Naive thymus-derived CD4-positive, alpha-beta T cell (primary cell): ENCODE results near the gene ZNF513. TPM values are rescaled to one million over a fixed set of nuclear protein-coding genes. Genes with fewer than 3 reads are reported as not detected.
A peak's percentile ranks its signal among the peaks of the same experiment; 100 is the strongest.
"Not testable (repeated sequence)": the region's sequence is repeated elsewhere in the genome, so short reads cannot be mapped to it uniquely, and the experiment has no call there.

Experiments
- ATAC-seq: fragments of 150-1000 bp; cut with Tn5 transposase; 2 replicates; pipeline ENCODE4 v1.10.0; 2021; ENCODE audit warnings: mild to moderate bottlenecking, moderate library complexity
- CTCF ChIA-PET: fragments of 350-600 bp; sonication (Branson Sonifier 250); formaldehyde crosslinking; loops from one replicate; lab custom pipeline; 2021; ENCODE audit warnings: antibody characterized with exemption; lab: Charles Lee
- POLR2A ChIA-PET: fragments of 350-600 bp; sonication (Branson Sonifier 250); formaldehyde crosslinking; loops from one replicate; lab custom pipeline; 2021; ENCODE audit warnings: antibody characterized with exemption, inconsistent platforms; lab: Charles Lee
- DNase-seq, 9 donors: peaks; one replicate each; pipeline versions ENCODE4 v3.0.0 to v3.0.0-alpha.2; 2020 to 2022; ENCODE audit warnings: mixed read lengths in 1 of 9
- H3K27ac ChIP-seq: one replicate; pipeline ENCODE4 v1.7.0; 2013; ENCODE audit warnings: mild to moderate bottlenecking, low read depth, low read length, moderate library complexity
- H3K27me3 ChIP-seq, 2 donors: one replicate each; pipeline ENCODE4 v1.7.0; 2013; ENCODE audit warnings: low read length in 2 of 2, mild to moderate bottlenecking in 2 of 2, moderate library complexity in 2 of 2; ENCODE audit not compliant: control insufficient read depth in 2 of 2, insufficient read depth in 2 of 2
- H3K36me3 ChIP-seq, 3 experiments: 1 replicate in 2 of 3; 2 replicates in 1 of 3; pipeline ENCODE4 v1.7.0; 2013; ENCODE audit warnings: low read length in 3 of 3, mild to moderate bottlenecking in 3 of 3, moderate library complexity in 1 of 3; ENCODE audit not compliant: insufficient read depth in 3 of 3, control insufficient read depth in 2 of 3
- H3K4me1 ChIP-seq, 2 donors: one replicate each; pipeline ENCODE4 v1.7.0; 2013; ENCODE audit warnings: low read length in 2 of 2, mild to moderate bottlenecking in 2 of 2, moderate library complexity in 1 of 2; ENCODE audit not compliant: control insufficient read depth in 2 of 2, insufficient read depth in 2 of 2
- H3K4me3 ChIP-seq: 2 replicates; pipeline ENCODE4 v1.7.0; 2013; ENCODE audit warnings: mild to moderate bottlenecking, low read length
- H3K9me3 ChIP-seq, 3 experiments: 1 replicate in 2 of 3; 2 replicates in 1 of 3; pipeline ENCODE4 v1.7.0; 2013; ENCODE audit warnings: low read length in 3 of 3; ENCODE audit not compliant: control insufficient read depth in 2 of 3
- H3K27ac Mint-ChIP-seq, 9 donors: one replicate each; pipeline ENCODE4 v1.8.0; 2020 to 2022; ENCODE audit warnings: mixed read lengths in 9 of 9, mild to moderate bottlenecking in 8 of 9, moderate library complexity in 5 of 9, inconsistent platforms in 2 of 9
- H3K27me3 Mint-ChIP-seq, 5 donors: one replicate each; pipeline ENCODE4 v1.8.0; 2021 to 2022; ENCODE audit warnings: mixed read lengths in 5 of 5, mild to moderate bottlenecking in 1 of 5
- H3K36me3 Mint-ChIP-seq, 5 donors: one replicate each; pipeline ENCODE4 v1.8.0; 2020 to 2022; ENCODE audit warnings: mixed read lengths in 5 of 5, mild to moderate bottlenecking in 3 of 5, inconsistent platforms in 1 of 5
- H3K4me1 Mint-ChIP-seq, 7 donors: one replicate each; pipeline ENCODE4 v1.8.0; 2020 to 2022; ENCODE audit warnings: mixed read lengths in 7 of 7, mild to moderate bottlenecking in 3 of 7, inconsistent platforms in 1 of 7
- H3K4me3 Mint-ChIP-seq, 10 donors: one replicate each; pipeline ENCODE4 v1.8.0; 2020 to 2022; ENCODE audit warnings: mild to moderate bottlenecking in 10 of 10, mixed read lengths in 10 of 10, moderate library complexity in 6 of 10, inconsistent platforms in 2 of 10
- H3K9me3 Mint-ChIP-seq, 11 donors: one replicate each; pipeline ENCODE4 v1.8.0; 2020 to 2022; ENCODE audit warnings: mixed read lengths in 11 of 11, mild to moderate bottlenecking in 4 of 11, inconsistent platforms in 1 of 11, moderate library complexity in 1 of 11
- intact Hi-C, 2 donors: fragments of 100-400 bp; cut with micrococcal nuclease; formaldehyde crosslinking; loops; one replicate each; pipeline ENCODE4 v1.15.1; 2023
- polyA plus RNA-seq, 2 donors: library from polyadenylated mRNA; unstranded; fragments of 300-500 nt; fragmentation: Illumina TruSeq; gene quantifications; one replicate each; pipeline ENCODE4 v1.2.3, GENCODE V29; 2021
- total RNA-seq, 6 experiments: library from RNA in 5 of 6; stranded (reverse) in 5 of 6; gene quantifications; 1 replicate in 5 of 6; 2 replicates in 1 of 6; pipeline ENCODE4 v1.2.3 and lab custom pipeline; 2021 to 2026

Gene ZNF513
- total RNA-seq (10 to 100 TPM; 15.6 to 23.2 (median 19.2) TPM), polyA plus RNA-seq (1 to 10 TPM; 2.6 to 8.1 TPM), total RNA-seq (lab: John Stamatoyannopoulos, UW) (21.0 reads per million, percentile 51 among the genes with 10 or more reads in this experiment)

DNA sequence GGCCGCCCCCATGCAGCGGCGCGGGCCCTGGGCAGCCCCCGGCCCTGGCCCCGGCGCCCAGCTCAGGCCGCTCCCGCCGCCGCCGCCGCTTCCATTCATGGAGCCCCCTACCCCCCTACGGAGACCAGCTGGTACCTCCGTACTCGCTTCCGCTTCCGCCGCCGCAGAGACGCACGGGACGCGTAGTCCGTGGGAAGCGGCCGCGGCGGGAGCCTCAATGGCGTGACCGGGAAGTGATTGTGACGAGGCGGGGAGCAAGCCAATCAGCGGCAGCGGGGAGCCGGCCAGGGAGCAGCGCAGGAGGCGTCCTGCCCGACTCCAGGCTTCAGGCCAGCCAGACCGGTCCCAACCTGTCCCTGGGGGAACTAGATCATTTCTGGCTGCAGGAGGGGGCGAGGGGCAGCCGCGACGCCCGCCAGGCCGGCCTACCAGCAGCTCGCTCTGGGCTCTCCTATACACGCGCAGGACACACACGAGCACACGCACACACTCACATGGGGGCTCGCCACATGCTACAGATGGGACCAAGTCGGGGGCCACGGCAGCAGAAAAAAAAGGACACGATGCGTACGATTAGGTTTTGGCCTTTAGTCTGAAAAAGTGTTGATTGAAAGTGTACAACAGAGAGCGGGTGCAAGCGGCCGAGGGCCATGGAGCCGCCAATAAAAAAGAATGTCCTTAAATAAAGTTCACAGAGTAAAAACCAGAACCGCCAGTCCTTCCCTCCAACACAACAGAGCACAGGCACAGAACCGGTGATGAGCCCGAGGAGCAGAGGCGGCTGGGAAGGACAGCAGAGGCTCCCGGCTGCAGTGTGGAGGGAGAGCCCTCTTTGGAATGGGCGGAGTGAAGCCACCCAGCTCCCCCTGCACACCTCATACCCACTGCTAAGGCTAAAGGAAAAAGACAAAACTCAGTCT lies at the start of gene ZNF513:
Gene ZNF513, minus strand, starts transcription at position 109 of the 920 bp plus-strand sequence. CDS start 208 bp downstream, outside the sequence.
- CTCF ChIA-PET: interaction anchor here (2.1 kb wide), 1 partner anchor 11 kb away, joined by 10 read pairs; the partner anchor contains the start of genes EIF2B4 and SNX17
- peaks cover 9 to 43% (median 29%) of the 10 kb centered on the region in 5 donors for H3K36me3 Mint-ChIP-seq
- intact Hi-C loops: loop anchor here (1.0 to 2.0 kb wide), 5 partner anchors 11 to 108 kb away; partner anchors contain the start of genes EIF2B4 (in 2 of the 2), NRBP1 (in 2 of the 2), PPM1G (in 2 of the 2) and SNX17 (in 2 of the 2)
- H3K4me3 ChIP-seq: peak within 1 kb of the TSS; percentile 67
- DNase-seq (peak; percentile 71 to 88 (median 81)), ATAC-seq (peak; percentile 97)
- POLR2A ChIA-PET: interaction anchor here (0.7 to 4.4 kb wide), 9 partner anchors 11 to 283 kb away, joined by 3 to 67 read pairs (median 5); partner anchors contain the start of genes EIF2B4, GTF3C2, MPV17 and NRBP1
- no peaks in the 10 kb centered on the region for H3K9me3 ChIP-seq
- H3K27me3 ChIP-seq: no peaks in the 10 kb centered on the region
- H3K9me3 Mint-ChIP-seq: no peaks in the 10 kb centered on the region
- peak within 1 kb of the TSS; percentile 88 to 97 (median 94) for H3K27ac Mint-ChIP-seq
- peak within 1 kb of the TSS; percentile 85 to 94 (median 90) for H3K4me3 Mint-ChIP-seq
- H3K27ac ChIP-seq: peak within 1 kb of the TSS; percentile 85
- peaks cover 9 to 10% of the 10 kb centered on the region in 2 donors for H3K4me1 ChIP-seq
- H3K27me3 Mint-ChIP-seq: no peaks in the 10 kb centered on the region
- H3K4me1 Mint-ChIP-seq: peaks cover 18 to 33% (median 30%) of the 10 kb centered on the region in 7 donors
- H3K36me3 ChIP-seq: peaks cover 0 to 68% (median 17%) of the 10 kb centered on the region in 3 experiments

- Mint-ChIP-seq H3K9me3 (no peaks in the 10 kb centered on the region), H3K27ac (peak overlapping the region; percentile 74 to 97 (median 95)), H3K27me3 (no peaks in the 10 kb centered on the region), H3K36me3 (peaks cover 10 to 14% (median 10%) of the 10 kb centered on the region in 5 donors), H3K4me3 (peak overlapping the region; percentile 91 to 99 (median 98)), H3K4me1 (peaks cover 32 to 53% (median 44%) of the 10 kb centered on the region in 7 donors)
- DNase-seq: peak in 3 of 9 donors; percentile 48 to 83 (median 54)
- H3K9me3 ChIP-seq: no peaks in the 10 kb centered on the region
- peak; percentile 71 for ATAC-seq
- CTCF ChIA-PET: interaction anchor here (1.0 to 2.0 kb wide), 2 partner anchors 28 to 105 kb away, joined by 4 to 6 read pairs; no protein-coding TSS in a partner anchor
- peak overlapping the region; percentile 94 for H3K27ac ChIP-seq
- POLR2A ChIA-PET: interaction anchor here (0.7 to 7.4 kb wide), 15 partner anchors 10 to 295 kb away, joined by 3 to 58 read pairs (median 5); partner anchors contain the start of genes EIF2B4, GTF3C2, MPV17 and PPM1G
- peaks cover 8 to 12% (median 11%) of the 10 kb centered on the region in 3 experiments for H3K36me3 ChIP-seq
- no peaks in the 10 kb centered on the region for H3K27me3 ChIP-seq
- H3K4me1 ChIP-seq: peaks cover 23 to 28% of the 10 kb centered on the region in 2 donors
- intact Hi-C loops: loop anchor here (1.0 to 5.0 kb wide), 16 partner anchors 20 to 462 kb away; partner anchors contain the start of genes CCDC121 (in 2 of the 2), EIF2B4 (in 2 of the 2), GPN1 (in 2 of the 2) and GTF3C2 (in 2 of the 2)
- peak overlapping the region; percentile 84 for H3K4me3 ChIP-seq
Measured at GRCh38 chr2:27428978-27429541, 48.5 kb upstream of the ZNF513 start.

DNA sequence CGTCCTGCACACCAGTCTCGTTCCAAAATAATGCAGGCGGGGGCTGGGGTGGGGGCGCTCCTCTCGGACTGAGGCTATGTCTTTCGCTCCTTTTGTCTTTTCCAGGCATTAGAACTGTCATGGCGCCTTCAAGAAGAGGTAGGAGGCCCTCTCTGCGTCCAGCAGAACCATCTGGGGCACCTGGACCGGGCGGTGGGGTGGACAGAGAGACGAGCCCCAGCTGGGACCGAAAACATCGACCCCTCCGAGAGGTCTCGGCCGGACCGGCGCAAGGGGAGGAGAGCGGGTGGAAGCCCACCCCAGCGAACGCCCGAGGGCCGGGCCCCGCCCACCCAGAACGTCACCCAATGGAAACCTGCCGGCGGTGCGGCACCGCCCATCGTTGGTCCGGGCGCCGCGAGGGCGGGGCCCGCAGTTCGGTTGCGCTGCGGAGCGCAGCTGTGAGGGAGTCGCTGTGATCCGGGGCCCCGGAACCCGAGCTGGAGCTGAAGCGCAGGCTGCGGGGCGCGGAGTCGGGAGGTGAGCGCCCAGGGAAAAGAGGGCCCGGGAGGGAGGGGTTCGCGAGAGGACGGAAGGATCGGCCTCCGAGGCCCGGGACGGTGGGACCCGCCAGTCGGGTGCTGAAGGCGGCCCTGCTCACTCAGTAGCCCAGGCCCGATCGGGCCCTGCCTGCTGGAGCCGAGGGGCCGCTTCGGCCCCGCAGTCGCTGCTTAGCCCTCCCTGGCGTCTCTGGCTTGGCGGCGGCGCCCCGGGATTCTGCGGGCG lies 47.9 kb upstream of the ZNF513 start, which contains the start of gene NRBP1:
Gene NRBP1, plus strand, starts transcription at position 419 of the 765 bp plus-strand sequence. CDS start 4,643 bp downstream, outside the sequence.
- peak within 1 kb of the TSS; percentile 89 to 99 (median 97) for H3K27ac Mint-ChIP-seq
- no peaks in the 10 kb centered on the region for H3K9me3 Mint-ChIP-seq
- intact Hi-C loops: loop anchor here (1.0 to 5.0 kb wide), 15 partner anchors 19 to 462 kb away; partner anchors contain the start of genes CCDC121 (in 2 of the 2), EIF2B4 (in 2 of the 2), GPN1 (in 2 of the 2) and GTF3C2 (in 2 of the 2)
- H3K4me3 Mint-ChIP-seq: peak within 1 kb of the TSS; percentile 91 to 99 (median 98)
- POLR2A ChIA-PET: interaction anchor here (0.7 to 7.4 kb wide), 17 partner anchors 10 to 377 kb away, joined by 3 to 58 read pairs (median 4); partner anchors contain the start of genes AGBL5, EIF2B4, GTF3C2 and MPV17
- peak within 1 kb of the TSS; percentile 94 for H3K27ac ChIP-seq
- H3K4me3 ChIP-seq: peak within 1 kb of the TSS; percentile 84
- no peaks in the 10 kb centered on the region for H3K9me3 ChIP-seq
- H3K4me1 ChIP-seq: peaks cover 23 to 28% of the 10 kb centered on the region in 2 donors
- H3K36me3 ChIP-seq: peaks cover 1 to 5% (median 4%) of the 10 kb centered on the region in 3 experiments
- DNase-seq: peak; percentile 83 to 97 (median 88)
- peaks cover 32 to 48% (median 39%) of the 10 kb centered on the region in 7 donors for H3K4me1 Mint-ChIP-seq
- H3K27me3 ChIP-seq: no peaks in the 10 kb centered on the region
- H3K27me3 Mint-ChIP-seq: peaks cover 0 to 3% (median 0%) of the 10 kb centered on the region in 5 donors
- ATAC-seq: peak; percentile 97
- CTCF ChIA-PET: interaction anchor here (1.0 to 1.5 kb wide), 2 partner anchors 105 to 255 kb away, joined by 4 to 5 read pairs; no protein-coding TSS in a partner anchor
- H3K36me3 Mint-ChIP-seq: peaks cover 3 to 9% (median 4%) of the 10 kb centered on the region in 5 donors

GRCh38 chr2:27427863-27428212 lies 47.3 kb upstream of the ZNF513 start:
- ChIA-PET CTCF (interaction anchor here (1.0 to 1.5 kb wide), 2 partner anchors 104 to 255 kb away, joined by 4 to 5 read pairs; no protein-coding TSS in a partner anchor), POLR2A (interaction anchor here (0.7 to 7.4 kb wide), 16 partner anchors 14 to 377 kb away, joined by 3 to 58 read pairs (median 4); partner anchors contain the start of genes AGBL5, EIF2B4, GTF3C2 and MPV17)
- Histone ChIP-seq H3K9me3 (no peaks in the 10 kb centered on the region), H3K4me1 (peaks cover 23 to 28% of the 10 kb centered on the region in 2 donors), H3K27me3 (no peaks in the 10 kb centered on the region), H3K36me3 (no peaks in the 10 kb centered on the region), H3K27ac (peak overlapping the region; percentile 94), H3K4me3 (peak overlapping the region; percentile 78)
- Mint-ChIP-seq H3K36me3 (peaks cover 0 to 5% (median 0%) of the 10 kb centered on the region in 5 donors), H3K9me3 (no peaks in the 10 kb centered on the region), H3K27me3 (peaks cover 0 to 3% (median 0%) of the 10 kb centered on the region in 5 donors), H3K4me1 (peaks cover 27 to 44% (median 35%) of the 10 kb centered on the region in 7 donors), H3K27ac (peak overlapping the region; percentile 89 to 99 (median 97)), H3K4me3 (peak overlapping the region; percentile 85 to 99 (median 98))
- no peak for ATAC-seq
- no peak for DNase-seq
- intact Hi-C loops: loop anchor here (1.0 to 5.0 kb wide), 15 partner anchors 19 to 463 kb away; partner anchors contain the start of genes CCDC121 (in 2 of the 2), EIF2B4 (in 2 of the 2), GPN1 (in 2 of the 2) and GTF3C2 (in 2 of the 2)

DNA sequence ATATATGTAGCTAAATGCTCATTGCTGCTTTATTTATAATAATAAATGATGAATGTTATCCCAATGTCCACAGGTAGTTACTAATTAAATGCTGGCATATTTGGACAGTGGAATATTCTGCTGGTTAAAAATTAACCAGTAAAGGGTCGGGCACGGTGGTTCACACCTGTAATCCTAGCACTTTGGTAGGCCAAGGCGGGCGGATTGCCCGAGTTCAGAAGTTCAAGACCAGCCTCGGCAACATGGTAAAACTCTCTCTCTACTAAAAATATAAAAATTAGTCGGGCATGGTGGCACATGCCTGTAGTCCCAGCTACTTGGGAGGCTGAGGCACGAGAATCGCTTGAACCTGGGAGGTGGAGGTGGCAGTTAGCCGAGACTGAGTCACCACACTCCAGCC lies 44.5 kb upstream of the ZNF513 start:
- H3K27ac Mint-ChIP-seq, CTCF ChIA-PET, H3K9me3 ChIP-seq, H3K4me1 ChIP-seq, ATAC-seq, H3K36me3 Mint-ChIP-seq, H3K9me3 Mint-ChIP-seq, H3K27ac ChIP-seq, DNase-seq, H3K27me3 Mint-ChIP-seq, H3K4me3 ChIP-seq, H3K36me3 ChIP-seq, H3K4me3 Mint-ChIP-seq, POLR2A ChIA-PET, H3K27me3 ChIP-seq: not testable (repeated sequence)
- H3K4me1 Mint-ChIP-seq: peaks cover 15 to 20% (median 16%) of the 10 kb centered on the region in 7 donors
- intact Hi-C loops: loop anchor here (5.0 kb wide), 5 partner anchors 68 to 453 kb away; partner anchors contain the start of genes ATRAID (in 1 of the 2), GTF3C2 (in 1 of the 2), MAPRE3 (in 1 of the 2) and SLC4A1AP (in 1 of the 2)
